CD14-positive monocyte (primary cell): ENCODE data around the gene VAV2. TPM values are rescaled to one million over a fixed set of nuclear protein-coding genes. Genes with fewer than 3 reads are reported as not detected.

ENCODE experiments used
- DNase-seq, 3 donors: peaks; one replicate each; pipeline ENCODE4 v3.0.0-alpha.2; 2011 to 2022
- H2AFZ ChIP-seq: 2 replicates; pipeline ENCODE4 v1.6.0; 2012; ENCODE audit warnings: mild to moderate bottlenecking, low read depth, low read length, inconsistent platforms; ENCODE audit not compliant: insufficient read depth, poor library complexity, severe bottlenecking
- H3K27ac ChIP-seq, 2 donors: 1 replicate in 1 of 2; 2 replicates in 1 of 2; pipeline ENCODE4 v1.5.1; 2012 to 2013; ENCODE audit warnings: low read length in 2 of 2, control low read depth in 1 of 2, inconsistent platforms in 1 of 2, low read depth in 1 of 2, mild to moderate bottlenecking in 1 of 2
- H3K27me3 ChIP-seq, 2 donors: one replicate each; pipeline versions ENCODE4 v1.6.0 to v1.6.1; 2011 to 2013; ENCODE audit warnings: low read length in 2 of 2; ENCODE audit not compliant: control insufficient read depth in 2 of 2, insufficient read depth in 2 of 2
- H3K36me3 ChIP-seq, 2 donors: replicated peaks in 1 of 2; 1 replicate in 1 of 2; 2 replicates in 1 of 2; pipeline versions ENCODE4 v1.5.1 to v1.6.1; 2012 to 2013; ENCODE audit warnings: low read length in 2 of 2, control low read depth in 1 of 2, inconsistent platforms in 1 of 2, mild to moderate bottlenecking in 1 of 2; ENCODE audit not compliant: insufficient read depth in 2 of 2, control insufficient read depth in 1 of 2
- H3K4me1 ChIP-seq, 2 donors: 1 replicate in 1 of 2; 2 replicates in 1 of 2; pipeline versions ENCODE4 v1.5.1 to v1.6.1; 2012 to 2013; ENCODE audit warnings: low read length in 2 of 2, control low read depth in 1 of 2, inconsistent platforms in 1 of 2, mild to moderate bottlenecking in 1 of 2, moderate library complexity in 1 of 2; ENCODE audit not compliant: insufficient read depth in 2 of 2, control insufficient read depth in 1 of 2
- H3K4me2 ChIP-seq: replicated peaks from 2 replicates; pipeline ENCODE3; 2012; ENCODE audit warnings: low read length, moderate library complexity, mild to moderate bottlenecking; ENCODE audit not compliant: poor library complexity, severe bottlenecking; ENCODE audit errors: extremely low read depth
- H3K4me3 ChIP-seq, 3 experiments: fragments of 200-600 bp in 1 of 3; sonication (generic) in 1 of 3; replicated peaks in 1 of 3; 1 replicate in 2 of 3; 2 replicates in 1 of 3; pipeline ENCODE4 v1.5.1; 2011 to 2013; ENCODE audit warnings: low read length in 3 of 3, mild to moderate bottlenecking in 3 of 3, control low read depth in 2 of 3, low read depth in 2 of 3, inconsistent platforms in 1 of 3, moderate library complexity in 1 of 3
- H3K79me2 ChIP-seq: 2 replicates; pipeline ENCODE4 v1.6.0; 2012; ENCODE audit warnings: mild to moderate bottlenecking, control low read depth, inconsistent platforms, low read length, moderate library complexity; ENCODE audit not compliant: insufficient read depth
- H3K9ac ChIP-seq: 2 replicates; pipeline ENCODE4 v1.6.0; 2017; ENCODE audit warnings: low read length, mild to moderate bottlenecking; ENCODE audit not compliant: insufficient read depth, poor library complexity, severe bottlenecking
- H3K9me3 ChIP-seq, 2 donors: replicated peaks in 1 of 2; 1 replicate in 1 of 2; 2 replicates in 1 of 2; pipeline versions ENCODE4 v1.5.1 to v1.6.1; 2012 to 2013; ENCODE audit warnings: low read length in 2 of 2, control low read depth in 1 of 2; ENCODE audit not compliant: control insufficient read depth in 1 of 2, insufficient read depth in 1 of 2
- H4K20me1 ChIP-seq: 2 replicates; pipeline ENCODE4 v1.6.0; 2012; ENCODE audit warnings: mild to moderate bottlenecking, low read length, control low read depth, moderate library complexity; ENCODE audit not compliant: insufficient read depth
- H3K27ac Mint-ChIP-seq, 7 donors: one replicate each; pipeline ENCODE4 v1.8.0; 2020; ENCODE audit warnings: mild to moderate bottlenecking in 7 of 7, mixed read lengths in 7 of 7, moderate library complexity in 6 of 7, inconsistent platforms in 2 of 7
- H3K27me3 Mint-ChIP-seq, 3 donors: one replicate each; pipeline ENCODE4 v1.8.0; 2021 to 2022; ENCODE audit warnings: low read depth in 3 of 3, mild to moderate bottlenecking in 3 of 3, mixed read lengths in 3 of 3, moderate library complexity in 3 of 3, inconsistent platforms in 1 of 3
- H3K36me3 Mint-ChIP-seq, 2 donors: one replicate each; pipeline ENCODE4 v1.8.0; 2020; ENCODE audit warnings: mixed read lengths in 2 of 2, inconsistent platforms in 1 of 2, mild to moderate bottlenecking in 1 of 2
- H3K4me1 Mint-ChIP-seq: one replicate; pipeline ENCODE4 v1.8.0; 2020; ENCODE audit warnings: mild to moderate bottlenecking, mixed read lengths
- H3K4me3 Mint-ChIP-seq, 2 donors: one replicate each; pipeline ENCODE4 v1.8.0; 2020; ENCODE audit warnings: mild to moderate bottlenecking in 2 of 2, mixed read lengths in 2 of 2, moderate library complexity in 1 of 2
- H3K9me3 Mint-ChIP-seq, 7 donors: one replicate each; pipeline ENCODE4 v1.8.0; 2020 to 2022; ENCODE audit warnings: mixed read lengths in 7 of 7, mild to moderate bottlenecking in 6 of 7, moderate library complexity in 6 of 7, inconsistent platforms in 2 of 7
- WGBS: methylation state at CpG from one replicate; pipeline ENCODE4 v1.1.5; 2013; ENCODE audit warnings: missing lambda C conversion rate; ENCODE audit not compliant: insufficient coverage; 5-methylcytosine and 5-hydroxymethylcytosine counted together
- intact Hi-C, 2 donors: fragments of 100-400 bp; cut with micrococcal nuclease; formaldehyde crosslinking; loops; one replicate each; pipeline versions ENCODE4 v1.15.0 to v1.15.1; 2023
- polyA plus RNA-seq, 3 donors: library from polyadenylated mRNA; depleted of rRNA in 1 of 3; unstranded in 2 of 3; stranded (reverse) in 1 of 3; fragments of 300-500 nt in 2 of 3; fragments of >200 nt in 1 of 3; fragmentation: Illumina TruSeq in 2 of 3; gene quantifications; 1 replicate in 2 of 3; 2 replicates in 1 of 3; pipeline ENCODE4 v1.2.3, GENCODE V29; 2012 to 2021
- TF ChIP-seq, protein P1 (sequence below): fragments of 200-600 bp; IDR thresholded peaks from one replicate; pipeline ENCODE4 v1.8.0; 2022; ENCODE audit warnings: antibody characterized with exemption, mild to moderate bottlenecking

VAV2 gene
- polyA plus RNA-seq, 3 donors, result 2.3 to 13.6 (median 2.3) TPM

DNA sequence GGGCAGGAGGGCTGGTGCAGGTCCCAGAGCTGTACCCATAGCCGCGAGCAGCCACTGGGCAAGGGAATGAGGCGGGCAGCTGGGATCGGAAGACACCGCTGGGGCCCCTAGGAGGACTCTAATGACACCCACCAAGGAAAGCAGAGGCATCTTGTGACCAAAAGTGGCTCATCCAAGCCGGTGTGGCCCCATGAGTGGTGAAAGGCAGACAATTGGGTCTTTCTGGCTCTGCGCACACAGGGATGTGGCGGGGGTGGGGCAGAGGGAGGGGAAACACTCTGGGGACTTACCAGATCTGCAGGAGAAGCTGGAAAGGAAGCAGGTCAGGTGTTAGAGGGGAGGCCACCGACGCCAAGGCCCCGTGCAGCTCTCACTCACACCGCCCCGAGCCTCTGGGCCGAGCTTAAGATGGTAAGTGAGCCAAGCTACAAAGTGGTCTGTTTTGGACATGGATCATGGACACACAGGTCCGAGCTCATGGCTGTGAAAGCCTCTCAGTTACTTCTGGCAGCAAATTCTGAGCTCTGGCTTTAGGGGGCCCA, 211.6 kb downstream of the VAV2 start:
- Mint-ChIP-seq H3K4me1 (peaks cover 20% of the 10 kb centered on the region), H3K9me3 (peaks cover 0 to 2% (median 0%) of the 10 kb centered on the region in 7 donors), H3K27me3 (peaks cover 0 to 2% (median 0%) of the 10 kb centered on the region in 3 donors), H3K36me3 (peaks cover 57 to 85% of the 10 kb centered on the region in 2 donors), H3K4me3 (no peak overlapping the region), H3K27ac (no peak overlapping the region)
- Histone ChIP-seq H3K9ac (no peak overlapping the region), H3K4me2 (no peak overlapping the region), H4K20me1 (no peaks in the 10 kb centered on the region), H3K79me2 (no peaks in the 10 kb centered on the region), H3K9me3 (no peaks in the 10 kb centered on the region), H3K27ac (no peak overlapping the region), H2AFZ (no peak overlapping the region), H3K4me1 (peaks cover 10 to 19% of the 10 kb centered on the region in 2 donors), H3K27me3 (no peaks in the 10 kb centered on the region), H3K4me3 (no peak overlapping the region), H3K36me3 (peaks cover 30 to 81% of the 10 kb centered on the region in 2 donors)
- 100% methylated on average over 15 of the region's 15 CpGs for WGBS
- TF ChIP-seq, protein P1, sequence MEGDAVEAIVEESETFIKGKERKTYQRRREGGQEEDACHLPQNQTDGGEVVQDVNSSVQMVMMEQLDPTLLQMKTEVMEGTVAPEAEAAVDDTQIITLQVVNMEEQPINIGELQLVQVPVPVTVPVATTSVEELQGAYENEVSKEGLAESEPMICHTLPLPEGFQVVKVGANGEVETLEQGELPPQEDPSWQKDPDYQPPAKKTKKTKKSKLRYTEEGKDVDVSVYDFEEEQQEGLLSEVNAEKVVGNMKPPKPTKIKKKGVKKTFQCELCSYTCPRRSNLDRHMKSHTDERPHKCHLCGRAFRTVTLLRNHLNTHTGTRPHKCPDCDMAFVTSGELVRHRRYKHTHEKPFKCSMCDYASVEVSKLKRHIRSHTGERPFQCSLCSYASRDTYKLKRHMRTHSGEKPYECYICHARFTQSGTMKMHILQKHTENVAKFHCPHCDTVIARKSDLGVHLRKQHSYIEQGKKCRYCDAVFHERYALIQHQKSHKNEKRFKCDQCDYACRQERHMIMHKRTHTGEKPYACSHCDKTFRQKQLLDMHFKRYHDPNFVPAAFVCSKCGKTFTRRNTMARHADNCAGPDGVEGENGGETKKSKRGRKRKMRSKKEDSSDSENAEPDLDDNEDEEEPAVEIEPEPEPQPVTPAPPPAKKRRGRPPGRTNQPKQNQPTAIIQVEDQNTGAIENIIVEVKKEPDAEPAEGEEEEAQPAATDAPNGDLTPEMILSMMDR, result no peak
- intact Hi-C loops, result loop anchor here in 1 of 2 donors (5.0 kb wide), 1 partner anchor 317 kb away; no protein-coding TSS in a partner anchor
- no peak for DNase-seq

DNA sequence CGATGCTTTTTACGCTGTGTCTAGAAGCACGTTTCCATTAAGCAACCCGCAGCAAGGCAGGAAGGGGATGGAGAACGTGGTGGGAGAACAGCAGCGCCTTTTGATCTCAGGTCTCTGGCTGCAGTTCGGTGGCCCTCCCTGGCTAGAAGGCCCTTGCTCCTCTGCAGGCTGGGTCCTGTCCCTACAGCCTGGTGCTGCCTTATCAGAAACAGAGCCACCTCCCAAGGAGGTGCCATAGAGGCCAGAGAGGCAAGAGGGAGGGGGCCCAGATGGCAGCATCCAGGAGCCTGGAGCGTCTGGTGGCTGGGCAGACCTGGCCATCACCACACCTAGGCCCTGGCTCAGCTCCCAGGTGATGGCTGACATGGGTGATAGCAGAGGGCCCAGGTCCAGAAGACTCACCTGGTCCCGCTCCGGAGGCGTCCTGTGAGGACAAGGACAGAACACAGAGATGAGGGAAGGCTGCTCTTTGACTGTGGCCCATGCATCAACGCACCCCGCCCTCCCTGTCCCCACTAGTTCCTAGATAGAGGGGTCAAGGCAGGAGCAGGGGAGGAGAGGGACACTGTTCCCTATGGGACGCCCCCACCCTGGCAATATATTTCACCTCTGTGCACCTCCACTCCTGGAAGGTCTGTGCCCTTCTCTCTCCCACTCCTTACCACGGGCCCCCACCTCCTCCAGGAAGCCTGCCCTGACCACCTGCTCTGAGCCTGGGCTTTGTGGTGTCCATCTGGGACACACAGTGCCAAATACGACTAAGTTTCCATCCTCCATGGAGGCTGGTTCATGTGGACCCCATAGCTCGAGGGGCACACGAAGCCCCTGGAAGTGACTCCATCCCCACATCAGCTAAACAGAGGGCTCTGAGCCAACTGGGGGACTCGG, 212.4 kb downstream of the VAV2 start:
- Histone ChIP-seq H3K36me3 (peaks cover 34 to 85% of the 10 kb centered on the region in 2 donors), H3K4me2 (no peak overlapping the region), H3K4me1 (peaks cover 3 to 12% of the 10 kb centered on the region in 2 donors), H4K20me1 (no peaks in the 10 kb centered on the region), H3K9me3 (peaks cover 0 to 3% of the 10 kb centered on the region in 2 donors), H3K27me3 (no peaks in the 10 kb centered on the region), H3K9ac (no peak overlapping the region), H3K27ac (no peak overlapping the region), H3K4me3 (no peak overlapping the region), H3K79me2 (no peaks in the 10 kb centered on the region), H2AFZ (no peak overlapping the region)
- H3K27ac Mint-ChIP-seq, result no peak overlapping the region
- H3K36me3 Mint-ChIP-seq, result peaks cover 62 to 85% of the 10 kb centered on the region in 2 donors
- peaks cover 0 to 2% (median 1%) of the 10 kb centered on the region in 3 donors for H3K27me3 Mint-ChIP-seq
- DNase-seq, result no peak
- TF ChIP-seq, protein P1, result no peak
- WGBS, result 92% methylated on average over 15 of the region's 19 CpGs
- H3K4me3 Mint-ChIP-seq, result no peak overlapping the region
- H3K9me3 Mint-ChIP-seq, result peaks cover 0 to 8% (median 3%) of the 10 kb centered on the region in 7 donors
- intact Hi-C loops, result loop anchor here in 1 of 2 donors (5.0 kb wide), 1 partner anchor 318 kb away; no protein-coding TSS in a partner anchor
- H3K4me1 Mint-ChIP-seq, result peaks cover 13% of the 10 kb centered on the region
